NK-92 (cell line): Measurements from ENCODE around the gene DBH.

Source experiments
- DNase-seq: peaks from one replicate; lab custom pipeline; 2025; ENCODE audit not compliant: unreplicated experiment; lab: John Stamatoyannopoulos, UW

DBH gene

DNA sequence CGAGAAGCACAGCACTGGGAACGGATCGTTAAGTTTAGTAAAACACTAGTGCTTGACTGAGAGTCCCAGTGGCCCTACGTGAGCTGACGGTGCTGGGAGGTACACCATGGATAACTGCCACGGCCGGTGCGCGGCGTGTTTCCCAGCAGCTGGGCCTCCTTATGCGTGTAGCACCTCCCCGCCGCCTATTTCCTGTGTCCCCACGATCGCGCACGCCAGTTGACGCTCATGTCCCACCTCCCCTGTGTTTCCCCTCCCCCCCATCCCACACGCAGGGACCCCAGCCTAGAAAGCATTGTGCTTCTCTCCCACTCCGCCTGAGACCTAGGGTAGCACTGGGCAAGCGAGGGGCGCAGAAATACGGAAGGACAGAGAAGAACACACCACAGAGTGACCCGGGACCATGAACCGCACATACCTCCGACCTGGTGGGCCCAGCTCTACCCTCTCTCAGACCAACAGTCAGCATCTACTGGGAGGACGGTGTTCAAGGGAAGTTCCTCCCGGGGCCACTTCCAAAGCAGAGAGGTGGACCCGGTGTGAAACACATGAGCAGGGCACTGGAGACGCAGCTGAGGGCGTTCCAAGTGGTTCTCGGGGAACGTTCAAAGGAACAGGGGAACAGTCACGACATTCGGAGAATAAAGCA lies 45.6 kb downstream of the DBH start:
- DNase-seq: no peak

DNA sequence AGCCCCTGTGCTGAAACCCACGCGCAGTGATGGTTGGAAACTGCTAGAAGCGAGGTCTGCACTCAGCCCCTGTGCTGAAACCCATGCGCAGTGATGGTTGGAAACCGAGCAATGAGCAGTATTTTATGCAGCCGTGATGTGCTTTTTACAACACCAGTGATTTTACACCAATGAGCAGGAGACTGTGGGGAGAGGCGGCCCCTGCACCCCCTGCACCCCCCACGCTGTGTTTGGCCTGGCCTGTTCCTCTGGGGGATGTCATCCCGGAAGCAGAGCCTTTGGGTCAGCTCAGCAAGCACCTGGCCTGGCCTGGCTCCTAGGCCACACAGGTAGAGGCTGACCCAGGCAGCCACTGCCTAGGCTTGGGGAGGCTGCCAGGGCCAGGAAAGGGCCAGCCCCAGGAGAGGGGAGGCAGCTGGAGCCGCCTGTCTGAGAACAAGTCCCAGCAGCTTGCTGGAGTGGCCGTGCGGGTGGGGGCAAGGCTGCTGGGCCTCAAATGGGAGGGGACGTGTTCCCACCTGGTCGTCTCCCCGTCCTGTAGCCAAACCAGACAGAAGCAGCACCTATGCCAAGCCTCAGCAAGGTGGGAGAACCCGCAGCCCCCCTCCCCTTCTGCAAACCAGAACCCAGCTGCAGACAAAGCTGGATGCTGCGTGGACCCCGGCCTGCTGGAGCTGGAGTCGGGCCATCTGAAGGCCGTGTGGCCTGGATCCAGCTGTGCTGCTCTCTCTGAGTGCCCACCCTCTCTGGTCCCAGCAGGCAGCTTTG lies 46.8 kb downstream of the DBH start:
- DNase-seq: no peak

DNA sequence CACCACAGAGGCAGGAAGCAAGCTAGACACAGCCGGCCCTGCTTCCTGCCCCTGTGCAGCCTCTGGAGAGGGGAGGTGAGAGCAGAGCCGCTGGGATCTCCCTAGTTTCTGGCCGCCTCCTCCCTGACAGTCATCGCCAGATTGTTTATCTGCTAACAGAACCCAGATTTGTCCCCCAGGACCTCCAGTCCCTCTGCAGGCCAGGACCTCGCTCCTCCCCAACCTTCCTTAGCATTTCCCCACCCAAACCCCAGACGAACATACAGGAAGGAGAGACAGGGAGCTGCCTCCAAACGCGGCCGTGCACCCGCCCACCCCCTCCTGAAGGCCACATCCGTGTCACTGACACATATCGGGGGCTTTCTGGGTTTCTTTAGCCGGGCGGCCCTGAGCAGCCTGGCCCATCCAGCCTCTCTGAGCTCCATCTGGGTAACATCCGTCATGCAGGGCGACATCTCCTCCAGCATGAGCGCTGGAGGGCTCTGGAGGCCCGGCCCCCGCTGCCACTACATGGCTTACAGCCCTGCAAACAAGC lies 47.5 kb downstream of the DBH start:
- DNase-seq: no peak

DNA sequence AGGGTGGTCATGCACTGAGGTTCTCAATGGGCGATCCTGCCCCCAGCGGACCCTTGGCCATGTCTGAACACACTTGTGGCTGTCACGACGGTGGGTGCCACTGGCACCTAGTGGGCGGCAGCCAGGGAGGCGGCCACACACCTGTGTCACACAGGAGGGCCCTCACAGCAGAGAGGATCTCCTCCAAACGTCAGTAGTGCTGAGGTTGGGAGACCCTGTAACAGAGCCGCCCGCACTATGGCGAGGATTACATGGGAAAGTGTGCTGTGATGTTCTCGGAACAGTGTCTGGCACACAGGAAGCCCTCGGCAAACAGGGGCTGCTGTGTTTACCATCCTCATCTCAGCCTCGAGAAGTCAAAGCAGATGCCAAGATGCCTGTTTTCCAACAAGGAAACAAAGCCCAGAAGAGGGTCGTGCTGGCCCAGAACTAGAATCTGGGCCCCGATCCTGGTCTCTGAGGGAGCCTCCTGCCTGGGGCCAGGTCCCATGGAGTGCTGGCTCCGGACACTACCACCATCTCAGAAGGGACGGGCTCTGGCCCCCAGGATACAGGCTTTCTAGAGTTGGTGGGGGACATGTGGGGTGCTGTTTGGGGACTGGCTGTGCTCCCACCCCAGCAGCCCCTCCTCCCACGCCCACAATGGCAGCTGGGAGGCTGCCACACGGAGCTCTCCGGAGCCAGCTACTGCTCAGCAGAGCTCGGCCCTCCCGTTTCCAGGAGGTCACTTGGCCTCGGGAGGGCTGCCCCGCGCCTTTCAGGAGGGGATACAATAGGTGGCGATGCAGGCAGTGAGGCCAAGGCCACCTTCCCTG lies 48.2 kb downstream of the DBH start:
- no peak for DNase-seq

DNA sequence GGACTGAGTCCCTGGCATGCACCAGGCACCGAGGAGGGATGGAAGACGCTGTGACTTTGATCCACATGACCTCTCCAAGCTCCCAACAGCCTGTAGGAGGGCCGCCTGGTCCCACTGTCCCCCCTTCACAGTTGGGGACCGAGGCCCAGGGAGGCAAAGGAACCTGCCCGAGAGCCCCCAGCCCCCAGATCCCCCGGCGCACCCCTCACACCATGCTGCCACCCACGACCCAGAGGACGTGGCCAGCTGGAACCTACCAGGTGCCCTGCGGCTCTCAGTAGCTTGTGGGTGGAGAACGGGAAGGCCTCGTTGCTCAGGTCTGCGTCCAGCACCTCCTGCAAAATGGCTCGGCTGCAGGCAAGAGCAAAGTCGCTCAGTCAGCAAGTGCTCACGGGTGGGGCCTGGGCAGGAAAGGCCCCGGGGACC lies 48.8 kb downstream of the DBH start:
- DNase-seq: no peak

DNA sequence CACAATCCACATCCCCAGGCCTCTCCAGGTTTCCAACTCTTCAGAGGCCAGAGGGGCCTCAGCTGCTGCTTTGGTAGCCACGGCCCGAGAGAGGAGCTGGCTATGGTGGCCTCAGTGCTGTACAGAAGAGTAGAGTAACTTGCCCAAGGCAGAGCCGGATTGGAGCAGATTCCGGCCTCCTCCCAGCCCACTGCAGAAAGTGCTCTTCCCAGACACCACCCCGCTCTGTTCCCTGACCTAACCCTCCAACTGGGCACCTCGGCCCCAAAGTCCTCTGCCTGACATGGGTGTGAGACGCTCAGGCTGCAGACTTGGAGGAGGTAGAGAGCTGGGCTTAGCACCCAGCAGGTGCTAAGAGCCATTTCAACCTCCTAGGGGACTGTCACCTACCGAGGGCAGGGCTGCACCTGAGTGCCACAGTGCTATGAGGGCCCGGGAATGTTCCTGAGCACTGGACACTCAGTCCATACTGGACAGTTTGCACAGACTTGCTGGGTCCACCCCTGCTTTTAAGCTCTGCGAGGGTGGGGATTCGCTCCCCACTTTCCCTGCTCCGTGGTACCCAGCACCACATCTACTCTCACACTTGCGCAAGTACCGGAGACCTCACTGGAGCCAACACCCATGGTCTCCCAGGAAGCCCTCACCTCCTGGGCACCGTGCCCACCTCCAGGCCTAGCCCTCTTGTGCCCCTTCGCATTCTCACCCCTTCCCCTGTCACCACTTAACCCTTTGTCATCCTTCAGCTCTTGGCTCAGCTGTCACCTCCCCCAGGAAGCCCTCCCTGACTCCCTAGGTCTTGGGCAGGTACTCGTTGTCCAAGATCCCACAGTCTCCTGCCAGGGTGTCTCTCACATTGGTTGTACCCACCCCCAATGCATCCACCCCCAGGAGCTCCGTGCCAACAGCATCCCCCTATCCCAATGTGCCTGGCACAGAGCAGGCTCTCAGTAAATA lies 49.8 kb downstream of the DBH start:
- DNase-seq: no peak

DNA sequence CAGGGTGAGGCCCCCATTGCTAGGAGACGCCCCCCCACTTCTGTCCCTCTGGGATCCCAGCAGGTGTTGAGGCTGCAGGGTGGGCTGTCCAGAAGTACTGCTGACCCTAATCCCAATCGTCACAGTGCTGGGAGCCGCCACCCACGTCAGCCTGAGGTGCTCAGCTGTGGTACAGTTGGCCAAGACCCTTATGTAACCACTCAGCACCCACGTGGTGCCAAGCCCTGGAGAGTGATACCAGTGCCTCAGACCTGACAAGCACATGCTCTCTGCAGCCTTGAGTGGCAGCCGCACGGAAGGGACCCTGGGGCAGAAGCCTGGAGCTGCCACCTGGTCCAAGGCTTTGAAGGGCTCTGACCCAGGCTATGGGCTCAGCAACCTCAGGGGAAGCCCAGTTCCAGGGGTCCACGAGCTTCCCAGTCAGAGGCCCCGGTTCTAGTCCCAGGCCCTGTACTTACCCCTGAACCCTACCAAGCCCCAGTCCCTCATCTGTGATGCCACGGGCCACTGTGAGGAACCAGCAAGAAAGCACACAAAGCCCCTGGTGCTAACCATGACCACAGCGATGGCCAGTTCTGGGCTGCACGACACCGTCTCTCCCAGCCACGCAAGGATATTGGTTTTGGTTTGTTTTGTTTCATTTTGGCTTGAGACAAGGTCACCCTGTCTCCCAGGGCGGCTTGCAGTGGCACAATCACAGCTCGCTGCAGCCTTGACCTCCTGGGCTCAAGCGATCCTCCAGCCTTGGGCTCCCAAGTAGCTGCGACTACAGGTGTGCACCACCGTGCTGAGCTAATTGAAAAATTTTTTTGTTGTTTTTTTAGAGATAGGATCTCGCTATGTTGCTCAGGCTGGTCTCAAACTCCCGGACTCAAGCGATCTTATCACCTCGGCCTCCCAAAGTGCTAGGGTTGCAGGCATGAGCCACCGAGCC lies 50.7 kb downstream of the DBH start:
- DNase-seq: no peak

DNA sequence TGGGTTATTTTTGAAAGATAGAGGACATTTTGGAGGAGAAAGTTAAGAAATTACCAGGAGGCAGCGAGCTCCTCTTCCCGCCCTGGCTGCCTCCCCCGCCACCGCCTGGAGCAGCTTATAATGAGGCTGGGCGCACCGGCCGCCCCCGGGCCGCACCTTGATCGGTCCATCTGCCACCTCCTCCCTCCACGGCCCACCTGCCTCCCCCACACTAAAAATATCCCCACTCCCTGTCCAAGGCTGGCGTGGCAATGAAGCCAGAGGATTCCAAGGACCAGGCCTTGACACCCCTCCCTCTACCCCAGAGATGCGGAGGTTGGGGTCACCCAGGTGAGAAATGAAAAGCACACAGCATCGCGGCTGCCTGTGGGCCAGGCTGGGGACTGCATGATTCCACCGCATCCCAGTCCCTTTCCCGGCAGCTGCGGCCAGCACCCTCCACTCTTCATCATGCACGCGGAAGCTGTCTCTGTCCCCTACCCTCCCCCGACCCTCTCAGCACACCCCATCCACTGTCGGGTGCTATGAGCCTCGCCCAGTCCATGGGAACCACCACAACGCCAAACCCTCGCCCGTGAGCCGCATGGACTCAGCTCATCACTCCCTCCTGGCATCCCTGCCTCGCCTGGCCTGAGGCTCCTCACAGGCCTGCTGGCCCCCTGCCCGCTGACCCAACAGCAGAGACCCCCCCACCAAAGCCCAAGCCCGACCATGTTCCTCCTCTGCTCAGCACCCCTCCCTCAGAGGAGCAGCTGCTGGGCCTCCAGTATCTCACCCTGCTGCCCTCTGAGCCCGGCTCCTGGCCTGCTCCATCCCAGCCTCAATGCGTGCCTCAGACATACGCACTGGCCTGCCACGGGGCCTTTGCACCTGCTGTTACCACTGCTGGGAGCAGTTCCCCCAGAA lies 51.9 kb downstream of the DBH start:
- no peak for DNase-seq

DNA sequence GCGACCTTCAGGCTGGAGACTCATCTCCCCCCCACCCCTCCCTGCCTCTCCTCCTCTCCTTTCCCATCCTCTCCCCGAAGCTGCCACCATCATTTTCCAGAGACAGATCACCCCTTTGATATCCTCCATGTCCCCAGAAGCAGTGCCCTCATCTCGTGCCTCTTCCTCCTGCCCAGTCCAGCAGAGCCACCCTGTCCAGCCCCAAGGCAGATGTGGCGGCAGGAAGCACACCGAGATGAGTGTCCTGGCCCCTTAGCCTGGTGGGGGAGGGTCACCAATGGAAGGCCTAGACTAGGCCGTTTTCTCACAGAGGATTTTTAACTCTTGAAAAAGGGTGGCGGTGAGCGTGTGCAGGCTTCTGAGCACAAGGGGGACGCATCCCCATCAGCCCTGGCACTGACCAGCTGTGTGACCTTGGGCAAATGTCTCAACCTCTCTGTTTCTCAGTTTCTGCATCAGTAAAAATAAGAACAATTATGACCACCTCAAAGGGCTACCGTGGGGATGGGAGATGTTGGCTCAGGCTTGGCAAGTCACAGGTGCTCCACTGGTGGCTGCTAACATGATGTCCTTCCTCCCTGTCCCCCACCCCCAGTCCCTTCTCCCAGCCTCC lies 53.1 kb downstream of the DBH start:
- DNase-seq: no peak

DNA sequence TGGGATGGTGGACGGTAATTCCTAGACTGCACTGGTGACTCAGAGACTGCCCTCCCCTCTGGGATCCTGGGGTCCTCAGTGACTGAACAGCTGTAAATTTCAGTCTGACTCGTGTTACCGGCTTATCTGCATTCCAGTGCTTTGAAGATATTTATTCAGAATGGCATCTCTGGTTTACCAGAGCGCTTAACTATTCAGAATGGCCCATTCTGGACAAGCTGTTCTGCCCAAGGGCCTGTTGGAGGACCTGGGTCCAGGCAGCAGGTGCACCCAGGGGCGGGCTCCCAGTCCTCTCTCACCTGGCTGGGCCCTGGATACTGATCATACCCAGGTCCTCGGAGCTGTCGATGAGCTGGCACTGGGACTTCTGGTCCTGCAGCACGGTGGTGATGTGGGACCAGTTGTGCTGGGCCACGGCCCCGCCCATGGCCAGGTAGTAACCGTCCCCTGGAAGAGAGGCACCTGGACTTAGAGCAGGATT lies 54.0 kb downstream of the DBH start:
- DNase-seq: no peak

DNA sequence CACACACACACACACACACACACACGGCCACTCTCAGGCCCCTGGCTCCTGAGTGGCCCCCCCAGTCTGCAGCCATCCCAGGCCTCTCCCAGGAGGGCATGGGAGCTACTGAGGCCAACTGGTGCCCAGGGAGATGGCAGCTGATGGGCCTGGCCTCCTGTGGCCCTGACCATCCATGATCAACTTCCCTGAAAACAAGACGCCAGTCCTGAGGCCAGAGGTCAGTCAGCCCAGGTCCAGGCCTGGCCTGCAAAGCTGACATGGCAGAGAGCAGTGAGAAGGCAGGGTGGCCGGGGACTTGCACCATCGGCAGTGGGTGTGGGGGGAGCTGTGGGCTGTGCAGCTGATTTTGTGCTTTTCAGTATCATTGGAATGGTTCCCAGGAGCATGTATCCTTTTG lies 55.0 kb downstream of the DBH start:
- no peak for DNase-seq

DNA sequence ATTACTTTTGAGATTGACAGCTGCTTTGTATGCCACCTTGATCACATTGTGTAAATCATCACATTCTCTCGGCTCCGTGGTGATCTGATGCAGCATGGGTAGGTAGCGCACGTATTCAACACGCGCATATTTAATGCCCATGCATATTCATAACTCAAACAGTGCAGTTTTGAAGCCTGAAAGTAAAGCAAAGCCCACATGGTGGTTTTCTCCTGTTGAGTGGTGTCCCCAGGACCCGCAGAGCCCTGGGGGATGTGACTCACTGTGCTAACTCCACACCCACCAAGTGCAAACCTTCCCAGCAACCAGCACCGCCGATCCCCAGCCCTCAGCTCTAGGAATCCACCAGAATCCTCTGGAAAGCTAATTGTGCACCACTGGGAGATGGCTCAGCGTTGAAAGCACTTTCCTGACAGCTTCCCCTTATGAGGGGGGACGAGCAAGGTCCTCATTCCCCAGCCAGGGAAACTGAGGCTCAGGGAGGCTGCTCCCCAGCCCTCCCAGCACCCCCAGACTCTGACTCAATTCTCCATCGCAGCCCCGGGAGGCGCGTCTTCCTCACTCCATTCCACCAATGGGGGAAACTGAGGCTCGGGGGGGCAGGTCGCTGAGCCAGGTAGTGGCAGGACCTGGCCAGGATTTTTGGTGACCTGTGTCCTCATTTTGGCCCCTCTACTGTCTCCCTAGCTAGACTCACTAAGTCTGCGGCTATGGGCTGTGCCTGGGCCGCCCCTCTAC lies 55.6 kb downstream of the DBH start:
- DNase-seq: no peak

DNA sequence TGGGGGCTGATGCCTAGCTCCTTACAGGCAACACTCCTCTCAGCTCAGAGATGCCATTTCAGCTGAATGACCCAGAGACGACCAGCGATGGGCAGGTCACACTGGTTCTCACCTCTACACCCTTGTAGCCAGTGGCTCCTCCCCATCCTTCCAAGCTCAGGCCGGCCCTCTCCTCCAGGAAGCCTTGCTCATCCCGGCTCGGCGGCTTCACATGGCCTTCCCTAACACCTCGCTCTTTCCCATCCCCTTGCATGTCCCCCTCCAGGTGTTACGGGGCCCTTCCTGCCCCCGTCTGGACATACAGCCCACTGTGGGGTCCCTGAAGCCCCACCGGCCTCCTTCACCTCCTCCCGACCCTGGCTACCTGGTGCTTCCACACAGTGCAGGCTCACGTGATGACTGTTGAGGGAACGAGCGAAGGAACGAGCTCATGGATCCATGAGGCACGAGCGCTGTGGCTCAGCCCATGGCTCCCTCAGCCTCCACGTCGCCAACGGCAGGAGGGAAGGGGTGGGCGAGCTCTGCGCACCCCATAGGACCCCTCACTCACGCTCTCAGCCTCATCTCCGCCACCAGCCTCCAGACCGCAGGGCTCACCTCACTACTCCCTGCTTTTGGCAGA lies 56.3 kb downstream of the DBH start:
- DNase-seq: no peak

DNA sequence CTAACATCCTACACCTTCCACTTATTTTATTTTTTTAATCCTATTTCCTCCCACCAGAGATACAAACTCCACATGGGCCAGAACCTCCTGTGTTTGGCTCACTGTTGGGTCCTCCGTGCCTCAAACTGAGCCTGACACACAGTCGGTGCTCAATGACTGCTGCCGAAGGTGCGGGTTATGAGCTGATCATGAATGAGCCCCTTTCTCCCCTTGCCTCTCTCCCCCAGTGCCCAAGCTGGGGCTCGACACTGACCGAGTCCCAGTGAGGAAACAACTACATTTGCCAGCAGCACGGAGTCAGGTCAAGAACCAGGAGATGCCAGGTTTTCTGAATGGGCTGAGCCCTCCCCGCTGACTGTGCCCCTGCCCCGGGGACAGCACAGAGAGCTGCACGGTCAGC lies 57.0 kb downstream of the DBH start:
- DNase-seq: no peak

DNA sequence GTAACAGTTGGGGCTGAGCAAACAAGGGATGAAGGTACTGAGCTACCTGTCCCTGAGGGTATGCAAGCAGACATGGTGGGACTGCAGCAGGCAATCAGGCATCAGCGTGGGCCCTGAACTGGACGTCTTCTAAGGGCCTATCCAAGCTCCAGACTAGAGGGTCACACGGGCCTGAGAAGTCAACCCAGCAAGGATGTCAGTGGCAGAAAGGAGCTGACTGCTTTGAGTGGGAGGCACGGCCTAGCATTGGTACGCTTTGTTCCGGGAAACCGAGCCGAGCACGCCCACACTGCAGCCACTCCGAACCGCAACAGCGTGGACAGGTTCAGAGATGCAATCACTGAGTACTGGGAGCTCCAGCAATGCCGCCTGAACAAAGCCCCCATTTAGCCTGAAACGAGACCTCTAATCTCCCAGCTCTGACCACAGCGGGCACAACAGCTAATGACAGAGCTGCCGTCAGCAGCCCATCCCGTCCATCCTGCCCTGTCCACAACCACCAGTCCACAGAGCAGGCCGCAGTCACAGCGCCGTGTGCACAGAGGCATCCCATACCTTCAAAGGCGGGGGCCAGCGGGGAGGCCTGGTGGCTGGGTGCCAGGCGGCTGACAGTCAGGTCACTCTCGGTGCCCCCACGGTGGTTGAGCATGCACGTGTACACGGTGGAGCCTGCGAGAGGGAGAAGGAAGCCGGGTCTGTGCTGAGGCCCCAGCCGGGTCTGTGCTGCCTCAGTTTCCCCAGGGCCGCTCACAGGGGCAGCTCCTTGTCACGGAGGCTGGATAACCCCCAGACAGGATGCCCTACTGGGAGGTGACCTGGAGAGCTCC lies 57.8 kb downstream of the DBH start:
- DNase-seq: no peak

DNA sequence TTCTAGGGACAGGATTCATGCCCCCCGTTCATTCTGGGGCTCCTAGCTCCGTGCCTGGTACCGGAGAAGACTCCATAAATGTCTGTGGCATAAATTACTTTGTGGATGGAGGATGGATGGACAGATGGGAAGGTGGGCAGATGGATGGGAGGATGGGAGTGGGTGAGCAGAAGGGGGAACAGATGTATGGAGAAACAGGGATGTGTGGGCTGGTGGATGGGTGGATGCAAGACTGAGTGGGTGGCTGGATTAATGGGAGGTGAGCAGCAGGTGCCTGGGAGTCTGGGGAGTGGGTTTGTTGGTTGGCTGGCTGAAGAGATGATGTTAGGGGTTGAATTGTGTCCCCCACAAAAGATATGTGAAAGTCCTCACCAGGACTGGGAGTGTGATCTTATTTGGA lies 58.5 kb downstream of the DBH start:
- no peak for DNase-seq
